Suprapubic skin (tissue), 4 donors: Measurements from ENCODE around the gene CFAP410. TPM values are rescaled to one million over a fixed set of nuclear protein-coding genes. Genes with fewer than 3 reads are reported as not detected.

Experiments used
- DNase-seq, 2 donors: peaks; one replicate each; pipeline ENCODE4 v3.0.0-alpha.2; 2019; ENCODE audit warnings: low spot score in 2 of 2
- H3K27ac ChIP-seq: fragments of 200-600 bp; sonication (generic); one replicate; pipeline ENCODE4 v1.5.1; 2019
- H3K27me3 ChIP-seq: fragments of 200-600 bp; sonication (generic); one replicate; pipeline ENCODE4 v1.5.1; 2019
- H3K36me3 ChIP-seq: fragments of 200-600 bp; sonication (generic); one replicate; pipeline ENCODE4 v1.5.1; 2019
- H3K4me1 ChIP-seq: fragments of 200-600 bp; sonication (generic); one replicate; pipeline ENCODE4 v1.5.1; 2019
- H3K4me3 ChIP-seq: fragments of 200-600 bp; sonication (generic); one replicate; pipeline ENCODE4 v1.5.1; 2019; ENCODE audit warnings: mild to moderate bottlenecking
- H3K9me3 ChIP-seq: fragments of 200-600 bp; sonication (generic); one replicate; pipeline ENCODE4 v1.5.1; 2019
- EP300 ChIP-seq: sonication (generic); formaldehyde crosslinking; IDR thresholded peaks from one replicate; pipeline ENCODE4 v1.6.1; 2017; ENCODE audit warnings: antibody characterized with exemption
- POLR2A ChIP-seq, 2 donors: fragments of 450-650 bp; IDR thresholded peaks; one replicate each; pipeline ENCODE4 v1.6.1; 2017; ENCODE audit warnings: antibody characterized with exemption in 2 of 2, mild to moderate bottlenecking in 2 of 2, moderate library complexity in 2 of 2
- POLR2AphosphoS5 ChIP-seq, 3 donors: sonication (generic); formaldehyde crosslinking; IDR thresholded peaks; one replicate each; pipeline ENCODE4 v1.6.1; 2017; ENCODE audit warnings: antibody characterized with exemption in 3 of 3
- WGBS: methylation state at CpG from one replicate; pipeline ENCODE4 v1.1.5; 2018; 5-methylcytosine and 5-hydroxymethylcytosine counted together
- total RNA-seq, 4 donors: library from RNA; depleted of rRNA; stranded (reverse); fragments of >200 nt; gene quantifications; one replicate each; pipeline ENCODE4 v1.1.0, GENCODE V29; 2016
- TF ChIP-seq, protein P1 (sequence below), 2 donors: fragments of 200-600 bp in 1 of 2; fragments of 450-650 bp in 1 of 2; sonication (generic) in 1 of 2; IDR thresholded peaks; one replicate each; pipeline ENCODE4 v1.5.1; 2016 to 2019; ENCODE audit warnings: antibody characterized with exemption in 2 of 2, mild to moderate bottlenecking in 1 of 2, moderate library complexity in 1 of 2

CFAP410 gene
- total RNA-seq, 4 donors from 2014 or later = 22.6 to 45.5 (median 27.3) TPM

DNA sequence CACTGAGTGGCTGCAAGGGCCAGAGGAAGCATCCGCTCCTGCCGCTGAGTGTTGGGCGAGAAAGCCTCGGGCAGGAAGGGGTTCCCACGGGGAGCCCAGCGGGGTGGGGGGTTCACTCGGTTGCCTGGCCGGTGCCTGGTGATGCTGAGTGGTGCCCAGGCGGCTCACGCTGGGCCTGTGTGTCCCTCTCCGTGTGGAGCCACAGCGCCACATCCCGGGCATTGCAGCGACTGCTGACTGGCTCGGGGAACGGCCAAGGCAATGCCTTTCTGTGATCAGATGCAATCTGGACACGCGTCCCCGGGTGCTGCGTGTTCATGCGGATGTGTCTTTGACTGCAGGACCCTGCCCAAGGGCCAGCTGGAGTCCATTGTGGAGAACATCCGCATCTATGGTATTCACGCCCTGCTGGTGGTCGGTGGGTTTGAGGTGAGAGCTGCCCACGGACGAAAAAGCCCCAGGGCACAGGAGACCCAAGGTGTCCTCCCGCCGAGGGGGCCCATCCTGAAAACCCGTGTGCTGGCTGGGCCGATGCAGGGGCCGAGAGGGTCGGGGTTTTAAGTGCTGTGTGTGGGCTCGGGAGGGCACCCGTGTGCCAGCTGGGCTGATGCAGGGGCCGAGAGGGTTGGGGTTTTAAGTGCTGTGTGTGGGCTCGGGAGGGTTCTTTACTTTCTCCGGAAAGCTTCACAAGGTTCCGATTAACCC lies 16.4 kb downstream of the CFAP410 start:
- TF ChIP-seq EP300 (no peak), POLR2AphosphoS5 (IDR thresholded peaks at IDR 0.05) (no peak), POLR2A (IDR thresholded peaks at IDR 0.05) (no peak)
- TF ChIP-seq, protein P1, sequence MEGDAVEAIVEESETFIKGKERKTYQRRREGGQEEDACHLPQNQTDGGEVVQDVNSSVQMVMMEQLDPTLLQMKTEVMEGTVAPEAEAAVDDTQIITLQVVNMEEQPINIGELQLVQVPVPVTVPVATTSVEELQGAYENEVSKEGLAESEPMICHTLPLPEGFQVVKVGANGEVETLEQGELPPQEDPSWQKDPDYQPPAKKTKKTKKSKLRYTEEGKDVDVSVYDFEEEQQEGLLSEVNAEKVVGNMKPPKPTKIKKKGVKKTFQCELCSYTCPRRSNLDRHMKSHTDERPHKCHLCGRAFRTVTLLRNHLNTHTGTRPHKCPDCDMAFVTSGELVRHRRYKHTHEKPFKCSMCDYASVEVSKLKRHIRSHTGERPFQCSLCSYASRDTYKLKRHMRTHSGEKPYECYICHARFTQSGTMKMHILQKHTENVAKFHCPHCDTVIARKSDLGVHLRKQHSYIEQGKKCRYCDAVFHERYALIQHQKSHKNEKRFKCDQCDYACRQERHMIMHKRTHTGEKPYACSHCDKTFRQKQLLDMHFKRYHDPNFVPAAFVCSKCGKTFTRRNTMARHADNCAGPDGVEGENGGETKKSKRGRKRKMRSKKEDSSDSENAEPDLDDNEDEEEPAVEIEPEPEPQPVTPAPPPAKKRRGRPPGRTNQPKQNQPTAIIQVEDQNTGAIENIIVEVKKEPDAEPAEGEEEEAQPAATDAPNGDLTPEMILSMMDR (IDR thresholded peaks at IDR 0.05) = no peak
- peaks cover 100% of the 10 kb centered on the region for H3K36me3 ChIP-seq
- H3K27ac ChIP-seq = no peak overlapping the region
- 94% methylated on average over 22 of the region's 38 CpGs for whole genome bisulfite sequencing
- no peaks in the 10 kb centered on the region for H3K27me3 ChIP-seq
- H3K4me1 ChIP-seq = no peaks in the 10 kb centered on the region
- no peak for DNase-seq
- H3K4me3 ChIP-seq = no peak overlapping the region
- H3K9me3 ChIP-seq = no peaks in the 10 kb centered on the region

DNA sequence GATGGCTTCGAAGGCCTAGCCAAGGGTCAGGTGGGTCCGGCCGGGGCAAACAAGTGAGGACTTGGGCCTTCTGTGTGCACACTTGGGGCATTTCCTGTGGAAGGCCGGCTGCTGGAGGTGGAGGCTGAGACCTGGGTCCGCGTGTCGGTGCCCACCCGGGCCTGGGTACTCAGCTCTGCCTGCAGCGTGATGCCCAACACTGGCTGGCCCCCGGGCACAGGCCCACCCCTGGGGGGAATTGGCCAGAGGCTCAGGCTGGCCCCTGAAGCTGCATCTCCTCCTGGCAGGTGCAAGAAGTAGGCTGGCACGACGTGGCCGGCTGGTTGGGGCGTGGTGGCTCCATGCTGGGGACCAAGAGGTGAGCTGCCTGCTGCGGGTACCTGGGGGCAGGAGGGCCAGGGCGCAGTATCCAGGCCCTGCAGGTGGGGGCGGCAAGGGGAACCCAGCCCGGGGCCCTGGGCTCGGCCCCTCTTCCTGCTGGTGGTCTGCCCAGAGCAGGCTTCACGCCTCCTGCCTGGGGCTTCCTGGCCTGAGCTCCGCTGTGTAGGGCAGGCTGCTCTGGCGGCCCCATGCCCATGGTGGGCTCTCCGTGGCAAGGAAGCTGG lies 17.2 kb downstream of the CFAP410 start:
- WGBS = 97% methylated on average over 9 of the region's 23 CpGs
- no peak overlapping the region for H3K27ac ChIP-seq
- DNase-seq = no peak
- H3K36me3 ChIP-seq = peaks cover 100% of the 10 kb centered on the region
- no peak for TF ChIP-seq POLR2AphosphoS5 (IDR thresholded peaks at IDR 0.05)
- TF ChIP-seq EP300 = no peak
- TF ChIP-seq, protein P1 (IDR thresholded peaks at IDR 0.05) = no peak
- TF ChIP-seq POLR2A (IDR thresholded peaks at IDR 0.05) = no peak
- H3K4me3 ChIP-seq = no peak overlapping the region
- H3K27me3 ChIP-seq = no peaks in the 10 kb centered on the region
- H3K9me3 ChIP-seq = no peaks in the 10 kb centered on the region
- H3K4me1 ChIP-seq = no peaks in the 10 kb centered on the region

- no peaks in the 10 kb centered on the region for H3K4me1 ChIP-seq
- no peak overlapping the region for H3K4me3 ChIP-seq
- 94% methylated on average over 6 of the region's 13 CpGs for WGBS
- no peaks in the 10 kb centered on the region for H3K27me3 ChIP-seq
- TF ChIP-seq, protein P1 (IDR thresholded peaks at IDR 0.05) = no peak
- TF ChIP-seq POLR2AphosphoS5 (IDR thresholded peaks at IDR 0.05) (no peak), EP300 (no peak)
- peaks cover 100% of the 10 kb centered on the region for H3K36me3 ChIP-seq
- no peak for DNase-seq
- no peaks in the 10 kb centered on the region for H3K9me3 ChIP-seq
- no peak overlapping the region for H3K27ac ChIP-seq
These were observed 18.3 kb downstream of the CFAP410 start for GRCh38 chr21:44320847-44321246.

- Histone ChIP-seq H3K4me3 (no peak overlapping the region), H3K27me3 (no peaks in the 10 kb centered on the region), H3K4me1 (no peaks in the 10 kb centered on the region), H3K27ac (no peak overlapping the region), H3K9me3 (no peaks in the 10 kb centered on the region), H3K36me3 (peaks cover 100% of the 10 kb centered on the region)
- WGBS = 91% methylated on average over 27 of the region's 35 CpGs
- no peak for DNase-seq
- TF ChIP-seq POLR2A (IDR thresholded peaks at IDR 0.05) (no peak), POLR2AphosphoS5 (IDR thresholded peaks at IDR 0.05) (no peak), EP300 (no peak)
- TF ChIP-seq, protein P1 (IDR thresholded peaks at IDR 0.05) = no peak
These were observed 19.7 kb downstream of the CFAP410 start for GRCh38 chr21:44319407-44320065.
